ENCODE results near the gene TTC7B.

DNA sequence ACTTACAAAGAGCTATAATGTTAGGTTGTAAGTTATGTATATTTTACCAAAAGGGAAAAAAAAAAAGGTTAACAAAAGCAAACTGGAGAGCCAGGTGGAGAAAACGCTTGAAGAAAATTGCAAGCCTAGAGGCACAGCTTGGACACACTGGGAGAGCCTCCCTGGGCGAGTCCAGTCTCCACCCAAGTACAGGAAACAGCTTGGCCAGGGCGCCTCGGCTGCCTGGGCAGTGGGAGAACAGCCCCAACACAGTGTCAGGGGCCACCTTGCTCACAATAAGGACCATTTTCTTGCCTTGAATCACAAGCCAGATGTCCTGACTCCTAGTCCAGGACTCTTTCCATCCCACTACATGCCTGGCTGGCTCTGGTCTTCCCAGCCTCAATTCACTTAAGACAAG, 33.3 kb downstream of the TTC7B start:
- TF ChIP-seq, protein P1, sequence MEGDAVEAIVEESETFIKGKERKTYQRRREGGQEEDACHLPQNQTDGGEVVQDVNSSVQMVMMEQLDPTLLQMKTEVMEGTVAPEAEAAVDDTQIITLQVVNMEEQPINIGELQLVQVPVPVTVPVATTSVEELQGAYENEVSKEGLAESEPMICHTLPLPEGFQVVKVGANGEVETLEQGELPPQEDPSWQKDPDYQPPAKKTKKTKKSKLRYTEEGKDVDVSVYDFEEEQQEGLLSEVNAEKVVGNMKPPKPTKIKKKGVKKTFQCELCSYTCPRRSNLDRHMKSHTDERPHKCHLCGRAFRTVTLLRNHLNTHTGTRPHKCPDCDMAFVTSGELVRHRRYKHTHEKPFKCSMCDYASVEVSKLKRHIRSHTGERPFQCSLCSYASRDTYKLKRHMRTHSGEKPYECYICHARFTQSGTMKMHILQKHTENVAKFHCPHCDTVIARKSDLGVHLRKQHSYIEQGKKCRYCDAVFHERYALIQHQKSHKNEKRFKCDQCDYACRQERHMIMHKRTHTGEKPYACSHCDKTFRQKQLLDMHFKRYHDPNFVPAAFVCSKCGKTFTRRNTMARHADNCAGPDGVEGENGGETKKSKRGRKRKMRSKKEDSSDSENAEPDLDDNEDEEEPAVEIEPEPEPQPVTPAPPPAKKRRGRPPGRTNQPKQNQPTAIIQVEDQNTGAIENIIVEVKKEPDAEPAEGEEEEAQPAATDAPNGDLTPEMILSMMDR (conservative IDR thresholded peaks at IDR 0.05): no peak
- TF ChIP-seq ZFX (IDR thresholded peaks at IDR 0.05): no peak

Data from C4-2B (cell line).